Nephron progenitor cell (in vitro differentiated cells): ENCODE measurements around the gene RGS6.

Source experiments
- DNase-seq: peaks from one replicate; pipeline ENCODE4 v3.0.0; 2021
- H3K27ac Mint-ChIP-seq: 2 replicates; pipeline ENCODE4 v1.8.0; 2021; ENCODE audit warnings: mild to moderate bottlenecking, moderate library complexity, mixed read lengths
- H3K27me3 Mint-ChIP-seq: 2 replicates; pipeline ENCODE4 v1.8.0; 2021; ENCODE audit warnings: mild to moderate bottlenecking, low read depth, mixed read lengths; ENCODE audit not compliant: poor library complexity
- H3K36me3 Mint-ChIP-seq: 2 replicates; pipeline ENCODE4 v1.8.0; 2021; ENCODE audit warnings: low read depth, mixed read lengths
- H3K4me1 Mint-ChIP-seq: 2 replicates; pipeline ENCODE4 v1.8.0; 2021; ENCODE audit warnings: mixed read lengths
- H3K4me3 Mint-ChIP-seq: 2 replicates; pipeline ENCODE4 v1.8.0; 2021; ENCODE audit warnings: mild to moderate bottlenecking, moderate library complexity, mixed read lengths
- H3K9me3 Mint-ChIP-seq: 2 replicates; pipeline ENCODE4 v1.8.0; 2021; ENCODE audit warnings: mild to moderate bottlenecking, moderate library complexity, mixed read lengths
- CTCF ChIP-seq: fragments of 200-600 bp; sonication (generic); IDR thresholded peaks from 2 replicates; pipeline ENCODE4 v1.5.0; 2021; ENCODE audit warnings: antibody characterized with exemption

RGS6 gene

DNA sequence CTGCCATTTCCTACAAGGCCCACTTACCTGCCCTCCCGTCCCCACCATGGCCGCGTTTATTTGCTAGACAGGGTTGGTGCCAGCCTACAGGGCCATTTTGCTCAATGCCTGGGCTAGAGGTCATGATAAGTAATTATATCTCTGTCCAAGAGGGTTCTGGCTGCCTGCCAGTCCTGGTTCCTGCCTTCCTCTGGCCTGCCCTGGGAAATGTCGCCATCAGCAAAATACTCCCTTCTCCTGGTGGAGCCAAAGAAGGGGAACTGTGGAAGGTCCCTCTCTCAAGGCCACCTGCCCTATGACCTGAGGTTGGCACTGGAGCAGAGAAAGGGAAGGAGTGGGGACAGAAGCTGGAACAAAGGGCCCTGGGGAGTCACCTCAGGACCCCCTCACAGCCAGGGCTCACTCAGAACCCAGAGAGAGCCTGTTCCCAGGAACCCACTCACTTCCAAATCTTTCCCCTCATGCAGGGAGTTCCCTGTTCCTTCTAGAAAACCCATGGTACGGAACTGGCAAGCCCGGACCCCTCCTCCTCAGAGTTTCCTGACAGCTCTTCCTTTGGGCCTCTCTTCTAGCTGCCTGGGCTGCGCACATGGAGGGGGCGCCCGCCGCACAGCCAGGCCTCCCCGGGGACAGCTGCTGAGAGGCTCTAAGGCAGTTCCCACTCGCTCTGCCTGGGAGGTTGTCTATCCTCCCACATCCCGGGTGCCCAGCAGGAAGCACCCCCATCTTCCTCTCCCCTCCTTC is 681.2 kb downstream of the RGS6 start:
- no peak for TF ChIP-seq CTCF
- H3K27me3 Mint-ChIP-seq = peaks cover 9% of the 10 kb centered on the region
- no peaks in the 10 kb centered on the region for H3K36me3 Mint-ChIP-seq
- H3K9me3 Mint-ChIP-seq = no peaks in the 10 kb centered on the region
- H3K4me1 Mint-ChIP-seq = peaks cover 88% of the 10 kb centered on the region
- H3K4me3 Mint-ChIP-seq = no peak overlapping the region
- DNase-seq = no peak
- no peak overlapping the region for H3K27ac Mint-ChIP-seq

- no peaks in the 10 kb centered on the region for H3K36me3 Mint-ChIP-seq
- no peak for DNase-seq
- no peak for TF ChIP-seq CTCF
- no peak overlapping the region for H3K4me3 Mint-ChIP-seq
- peak overlapping the region; percentile 71 for H3K27ac Mint-ChIP-seq
- peaks cover 6% of the 10 kb centered on the region for H3K27me3 Mint-ChIP-seq
- peaks cover 88% of the 10 kb centered on the region for H3K4me1 Mint-ChIP-seq
- H3K9me3 Mint-ChIP-seq = no peaks in the 10 kb centered on the region
These were observed 681.7 kb downstream of the RGS6 start for GRCh38 chr14:72613975-72614319.

GRCh38 chr14:72614365-72614764 is 682.1 kb downstream of the RGS6 start:
- H3K36me3 Mint-ChIP-seq = no peaks in the 10 kb centered on the region
- peaks cover 5% of the 10 kb centered on the region for H3K27me3 Mint-ChIP-seq
- H3K9me3 Mint-ChIP-seq = no peaks in the 10 kb centered on the region
- no peak for TF ChIP-seq CTCF
- H3K4me3 Mint-ChIP-seq = no peak overlapping the region
- peaks cover 88% of the 10 kb centered on the region for H3K4me1 Mint-ChIP-seq
- H3K27ac Mint-ChIP-seq = peak overlapping the region; percentile 71
- DNase-seq = no peak

GRCh38 chr14:72614891-72615415 is 682.7 kb downstream of the RGS6 start:
- Mint-ChIP-seq H3K27ac (peak overlapping the region; percentile 80), H3K27me3 (peaks cover 5% of the 10 kb centered on the region), H3K4me3 (no peak overlapping the region), H3K4me1 (peaks cover 92% of the 10 kb centered on the region), H3K36me3 (no peaks in the 10 kb centered on the region), H3K9me3 (no peaks in the 10 kb centered on the region)
- no peak for DNase-seq
- no peak for TF ChIP-seq CTCF

DNA sequence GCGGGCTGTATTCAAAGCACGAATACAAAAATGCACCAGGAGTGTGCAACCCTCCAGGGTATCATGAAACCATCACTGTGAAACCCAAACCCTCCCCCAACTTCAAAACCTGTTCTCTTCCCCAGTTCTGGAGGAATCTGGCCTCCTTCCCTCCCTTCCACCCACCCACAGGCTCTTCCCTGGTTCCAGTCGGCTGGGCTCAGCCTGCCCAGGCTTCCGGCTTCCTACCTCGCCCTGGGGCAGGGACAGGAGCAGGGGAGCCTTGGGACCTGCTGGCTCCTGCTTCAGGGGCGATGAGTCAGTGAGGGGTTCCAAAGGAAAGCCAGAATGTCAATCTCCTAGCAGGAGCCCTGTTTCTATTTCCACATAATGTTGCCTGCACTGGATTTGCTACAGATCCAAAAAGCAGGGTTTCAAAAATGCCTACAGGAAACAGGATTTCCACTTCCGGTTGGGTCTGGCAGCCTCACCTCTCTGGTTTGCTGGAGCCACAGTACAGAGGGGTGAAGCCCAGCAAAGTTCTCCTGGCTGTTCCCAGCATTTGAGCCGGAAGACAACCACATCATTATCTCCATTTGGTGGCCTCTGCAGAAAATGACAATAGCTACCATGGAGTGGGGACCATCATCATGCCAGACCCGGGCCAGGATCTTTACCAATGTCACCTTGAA is 683.4 kb downstream of the RGS6 start:
- Mint-ChIP-seq H3K36me3 (no peaks in the 10 kb centered on the region), H3K9me3 (no peaks in the 10 kb centered on the region), H3K27me3 (peaks cover 7% of the 10 kb centered on the region), H3K4me3 (no peak overlapping the region), H3K4me1 (peaks cover 98% of the 10 kb centered on the region), H3K27ac (peak overlapping the region; percentile 80)
- TF ChIP-seq CTCF = no peak
- DNase-seq = peak; percentile 31
